OCI-LY3 (cell line): Measurements from ENCODE around the gene DOCK10.

Experiments
- H2AFZ ChIP-seq: fragments of 200-600, 300-600 bp; shearing (Covaris generic); 2 replicates; pipeline ENCODE4 v1.6.0; 2014; ENCODE audit warnings: antibody characterized with exemption, low read depth, low read length
- H3K27ac ChIP-seq: fragments of 200-600, 300-600 bp; sonication (generic); 2 replicates; pipeline ENCODE4 v1.5.1; 2014; ENCODE audit warnings: mild to moderate bottlenecking, low read length, moderate library complexity, mixed read lengths
- H3K27me3 ChIP-seq: fragments of 200-600, 300-600 bp; sonication (generic); 2 replicates; pipeline ENCODE4 v1.6.1; 2014; ENCODE audit warnings: low read depth, low read length, mixed read lengths
- H3K36me3 ChIP-seq: fragments of 200-600, 300-600 bp; sonication (generic); replicated peaks from 2 replicates; pipeline ENCODE3; 2014; ENCODE audit warnings: low read depth, low read length, mixed read lengths
- H3K4me1 ChIP-seq: fragments of 300-600, 200-600 bp; sonication (generic); 2 replicates; pipeline ENCODE4 v1.6.1; 2014; ENCODE audit warnings: low read length, mixed read lengths
- H3K4me2 ChIP-seq: fragments of 200-600, 300-600 bp; sonication (generic); 2 replicates; pipeline ENCODE4 v1.6.1; 2014; ENCODE audit warnings: low read length, mixed read lengths
- H3K4me3 ChIP-seq: fragments of 300-600, 200-600 bp; sonication (generic); 2 replicates; pipeline ENCODE4 v1.5.1; 2014; ENCODE audit warnings: antibody characterized with exemption, mild to moderate bottlenecking, low read length, moderate library complexity
- H3K79me2 ChIP-seq: fragments of 300-600, 200-600 bp; shearing (Covaris generic); 2 replicates; pipeline ENCODE4 v1.6.1; 2014; ENCODE audit warnings: mild to moderate bottlenecking, low read length, mixed read lengths
- H3K9ac ChIP-seq: fragments of 300-600, 200-600 bp; shearing (Covaris generic); 2 replicates; pipeline ENCODE4 v1.6.0; 2014; ENCODE audit warnings: mild to moderate bottlenecking, low read length, moderate library complexity
- H3K9me3 ChIP-seq: fragments of 200-600, 300-600 bp; shearing (Covaris generic); 2 replicates; pipeline ENCODE4 v1.6.1; 2014; ENCODE audit warnings: low read length, mixed read lengths; ENCODE audit not compliant: insufficient read depth
- H4K20me1 ChIP-seq: fragments of 200-600, 300-600 bp; sonication (generic); 2 replicates; pipeline ENCODE4 v1.6.1; 2016; ENCODE audit warnings: low read length, mixed read lengths; ENCODE audit not compliant: insufficient read depth
- CTCF ChIP-seq: fragments of 200-600, 300-600 bp; sonication (generic); IDR thresholded peaks from 2 replicates; pipeline ENCODE4 v1.5.1; 2014; ENCODE audit warnings: antibody characterized with exemption, low read length, low read depth
- EZH2phosphoT487 ChIP-seq: fragments of 200-600 bp; shearing (Covaris generic); IDR thresholded peaks from 2 replicates; pipeline ENCODE4 v1.6.1; 2018; ENCODE audit warnings: antibody characterized with exemption, mixed run types, low read depth

DOCK10 gene

GRCh38 chr2:225017098-225017685 lies 25.1 kb downstream of the DOCK10 start:
- Histone ChIP-seq H3K4me1 (peaks cover 37% of the 10 kb centered on the region), H3K27me3 (no peaks in the 10 kb centered on the region), H3K4me3 (no peak overlapping the region), H3K36me3 (peaks cover 10% of the 10 kb centered on the region), H3K4me2 (no peak overlapping the region), H3K9ac (no peak overlapping the region), H3K9me3 (no peaks in the 10 kb centered on the region), H3K27ac (no peak overlapping the region), H2AFZ (no peak overlapping the region), H3K79me2 (peaks cover 76% of the 10 kb centered on the region), H4K20me1 (no peaks in the 10 kb centered on the region; the same call in 1 of the 2 replicates)
- TF ChIP-seq CTCF (no peak), EZH2phosphoT487 (no peak)

- Histone ChIP-seq H3K36me3 (no peaks in the 10 kb centered on the region), H3K4me2 (peak overlapping the region; percentile 44), H3K9me3 (no peaks in the 10 kb centered on the region), H3K27ac (no peak overlapping the region), H2AFZ (no peak overlapping the region), H3K9ac (no peak overlapping the region), H3K4me1 (peaks cover 69% of the 10 kb centered on the region), H3K4me3 (no peak overlapping the region), H3K79me2 (peaks cover 79% of the 10 kb centered on the region), H3K27me3 (no peaks in the 10 kb centered on the region), H4K20me1 (peaks cover 9% of the 10 kb centered on the region)
- TF ChIP-seq EZH2phosphoT487 (no peak), CTCF (no peak)
These were observed 28.6 kb downstream of the DOCK10 start for GRCh38 chr2:225013425-225014365.

GRCh38 chr2:225011585-225011984 lies 30.7 kb downstream of the DOCK10 start:
- Histone ChIP-seq H3K4me1 (peaks cover 79% of the 10 kb centered on the region), H3K9ac (no peak overlapping the region), H3K27ac (no peak overlapping the region), H3K4me2 (peak overlapping the region; percentile 41), H3K36me3 (peaks cover 7% of the 10 kb centered on the region), H3K27me3 (no peaks in the 10 kb centered on the region), H3K4me3 (no peak overlapping the region), H3K9me3 (no peaks in the 10 kb centered on the region), H3K79me2 (peaks cover 84% of the 10 kb centered on the region), H4K20me1 (peaks cover 22% of the 10 kb centered on the region), H2AFZ (no peak overlapping the region)
- TF ChIP-seq EZH2phosphoT487: no peak
- no peak for TF ChIP-seq CTCF

- Histone ChIP-seq H3K36me3 (peaks cover 7% of the 10 kb centered on the region), H3K4me1 (peaks cover 85% of the 10 kb centered on the region), H2AFZ (no peak overlapping the region), H3K79me2 (peaks cover 87% of the 10 kb centered on the region), H4K20me1 (peaks cover 22% of the 10 kb centered on the region), H3K4me2 (no peak overlapping the region), H3K9me3 (no peaks in the 10 kb centered on the region), H3K4me3 (no peak overlapping the region), H3K27me3 (no peaks in the 10 kb centered on the region), H3K9ac (no peak overlapping the region), H3K27ac (no peak overlapping the region)
- TF ChIP-seq CTCF (no peak), EZH2phosphoT487 (no peak)
These were observed 31.5 kb downstream of the DOCK10 start for GRCh38 chr2:225010804-225011203.
